ENCODE results near the gene JAG1. TPM values are rescaled to one million over a fixed set of nuclear protein-coding genes. Genes with fewer than 3 reads are reported as not detected.

The JAG1 gene
- polyA plus RNA-seq, 1 donor from 2014 or later = 9.0 TPM

DNA sequence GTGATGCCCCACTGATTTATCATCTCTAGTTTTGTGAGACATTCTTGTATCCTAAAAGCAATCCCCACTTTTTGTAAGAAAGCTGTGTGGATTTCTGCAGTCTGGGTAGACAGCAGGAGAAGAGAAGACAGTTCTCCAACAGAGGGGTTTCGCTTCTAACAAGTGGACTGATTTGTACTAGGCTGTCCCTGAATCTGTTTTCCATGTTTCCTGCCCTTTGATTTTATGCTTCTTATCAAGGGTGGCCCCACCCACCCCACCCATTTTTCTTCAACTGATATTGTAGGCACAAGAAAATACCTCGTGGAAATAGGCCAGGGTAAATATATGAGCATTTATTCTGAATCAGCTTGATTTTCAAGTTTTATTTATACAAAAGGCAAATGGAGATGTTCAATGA, 25.7 kb upstream of the JAG1 start:
- H3K36me3 ChIP-seq (ENCODE audit: insufficient read depth, low read length) = no peaks in the 10 kb centered on the region
- no peak overlapping the region for H3K4me3 ChIP-seq (ENCODE audit: low read length)
- TF ChIP-seq, protein P1, sequence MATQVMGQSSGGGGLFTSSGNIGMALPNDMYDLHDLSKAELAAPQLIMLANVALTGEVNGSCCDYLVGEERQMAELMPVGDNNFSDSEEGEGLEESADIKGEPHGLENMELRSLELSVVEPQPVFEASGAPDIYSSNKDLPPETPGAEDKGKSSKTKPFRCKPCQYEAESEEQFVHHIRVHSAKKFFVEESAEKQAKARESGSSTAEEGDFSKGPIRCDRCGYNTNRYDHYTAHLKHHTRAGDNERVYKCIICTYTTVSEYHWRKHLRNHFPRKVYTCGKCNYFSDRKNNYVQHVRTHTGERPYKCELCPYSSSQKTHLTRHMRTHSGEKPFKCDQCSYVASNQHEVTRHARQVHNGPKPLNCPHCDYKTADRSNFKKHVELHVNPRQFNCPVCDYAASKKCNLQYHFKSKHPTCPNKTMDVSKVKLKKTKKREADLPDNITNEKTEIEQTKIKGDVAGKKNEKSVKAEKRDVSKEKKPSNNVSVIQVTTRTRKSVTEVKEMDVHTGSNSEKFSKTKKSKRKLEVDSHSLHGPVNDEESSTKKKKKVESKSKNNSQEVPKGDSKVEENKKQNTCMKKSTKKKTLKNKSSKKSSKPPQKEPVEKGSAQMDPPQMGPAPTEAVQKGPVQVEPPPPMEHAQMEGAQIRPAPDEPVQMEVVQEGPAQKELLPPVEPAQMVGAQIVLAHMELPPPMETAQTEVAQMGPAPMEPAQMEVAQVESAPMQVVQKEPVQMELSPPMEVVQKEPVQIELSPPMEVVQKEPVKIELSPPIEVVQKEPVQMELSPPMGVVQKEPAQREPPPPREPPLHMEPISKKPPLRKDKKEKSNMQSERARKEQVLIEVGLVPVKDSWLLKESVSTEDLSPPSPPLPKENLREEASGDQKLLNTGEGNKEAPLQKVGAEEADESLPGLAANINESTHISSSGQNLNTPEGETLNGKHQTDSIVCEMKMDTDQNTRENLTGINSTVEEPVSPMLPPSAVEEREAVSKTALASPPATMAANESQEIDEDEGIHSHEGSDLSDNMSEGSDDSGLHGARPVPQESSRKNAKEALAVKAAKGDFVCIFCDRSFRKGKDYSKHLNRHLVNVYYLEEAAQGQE (IDR thresholded peaks at IDR 0.05; ENCODE audit: borderline replicate concordance) = no peak
- no peaks in the 10 kb centered on the region for H3K9me2 ChIP-seq (ENCODE audit: insufficient read depth, low read length)
- no peaks in the 10 kb centered on the region for H3F3A ChIP-seq (ENCODE audit: insufficient read depth, low read length, poor library complexity, severe bottlenecking)
- no peaks in the 10 kb centered on the region for H3K79me2 ChIP-seq (replicated peaks; ENCODE audit: insufficient read depth, low read length)
- H3K9ac ChIP-seq (ENCODE audit: low read length) = no peak overlapping the region
- no peak overlapping the region for H2AFZ ChIP-seq (ENCODE audit: low read depth, low read length)
- no peaks in the 10 kb centered on the region for H3K27me3 ChIP-seq (ENCODE audit: insufficient read depth, low read depth, low read length)
- no peaks in the 10 kb centered on the region for H3K9me3 ChIP-seq (ENCODE audit: low read length)
- H3K4me2 ChIP-seq (ENCODE audit: low read length) = no peak overlapping the region
- H3K27ac ChIP-seq (ENCODE audit: low read length) = no peak overlapping the region
- no peaks in the 10 kb centered on the region for H4K20me1 ChIP-seq (ENCODE audit: insufficient read depth)

DNA sequence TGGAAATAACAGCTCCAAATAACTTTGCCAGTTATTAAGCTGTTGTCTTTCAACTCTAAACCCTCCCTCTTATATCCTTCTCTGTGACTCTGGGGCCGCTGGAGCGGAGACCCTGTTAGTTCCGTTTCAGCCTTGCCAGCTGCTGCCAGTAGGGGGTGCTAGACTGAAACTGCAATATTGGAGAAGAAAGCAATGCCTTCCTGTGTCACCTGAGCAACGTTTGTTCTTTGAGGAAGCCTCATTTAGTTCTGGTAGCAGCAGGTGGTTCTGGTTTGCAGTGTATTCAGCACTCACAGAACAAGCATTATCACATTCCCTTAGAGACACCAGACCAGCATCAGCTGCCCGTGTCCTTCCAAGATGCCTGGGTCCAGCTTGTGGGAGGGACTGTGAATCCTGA, 22.9 kb upstream of the JAG1 start:
- H3K9me3 ChIP-seq (ENCODE audit: low read length) = no peaks in the 10 kb centered on the region
- H3K36me3 ChIP-seq (ENCODE audit: insufficient read depth, low read length) = no peaks in the 10 kb centered on the region
- H3K9ac ChIP-seq (ENCODE audit: low read length) = no peak overlapping the region
- no peak overlapping the region for H3K27ac ChIP-seq (ENCODE audit: low read length)
- H3K27me3 ChIP-seq (ENCODE audit: insufficient read depth, low read depth, low read length) = no peaks in the 10 kb centered on the region
- no peak overlapping the region for H2AFZ ChIP-seq (ENCODE audit: low read depth, low read length)
- H3F3A ChIP-seq (ENCODE audit: insufficient read depth, low read length, poor library complexity, severe bottlenecking) = no peaks in the 10 kb centered on the region
- no peak overlapping the region for H3K4me2 ChIP-seq (ENCODE audit: low read length)
- no peaks in the 10 kb centered on the region for H3K9me2 ChIP-seq (ENCODE audit: insufficient read depth, low read length)
- H4K20me1 ChIP-seq (ENCODE audit: insufficient read depth) = no peaks in the 10 kb centered on the region
- H3K79me2 ChIP-seq (replicated peaks; ENCODE audit: insufficient read depth, low read length) = no peaks in the 10 kb centered on the region
- TF ChIP-seq POLR2AphosphoS5 (IDR thresholded peaks at IDR 0.05) (no peak), EP300 (conservative IDR thresholded peaks at IDR 0.05; ENCODE audit: poor library complexity, severe bottlenecking) (no peak), SMC3 (conservative IDR thresholded peaks at IDR 0.05; ENCODE audit: poor library complexity) (no peak), RAD21 (conservative IDR thresholded peaks at IDR 0.05) (no peak), EZH2 (IDR thresholded peaks at IDR 0.05; ENCODE audit: borderline replicate concordance, insufficient read depth, low read length, poor library complexity, severe bottlenecking) (no peak), MXI1 (conservative IDR thresholded peaks at IDR 0.05; ENCODE audit: poor library complexity, severe bottlenecking) (no peak), TAF1 (IDR thresholded peaks at IDR 0.05; ENCODE audit: low read depth) (no peak)
- TF ChIP-seq, protein P1 (IDR thresholded peaks at IDR 0.05; ENCODE audit: borderline replicate concordance) = no peak
- TF ChIP-seq, protein P2, sequence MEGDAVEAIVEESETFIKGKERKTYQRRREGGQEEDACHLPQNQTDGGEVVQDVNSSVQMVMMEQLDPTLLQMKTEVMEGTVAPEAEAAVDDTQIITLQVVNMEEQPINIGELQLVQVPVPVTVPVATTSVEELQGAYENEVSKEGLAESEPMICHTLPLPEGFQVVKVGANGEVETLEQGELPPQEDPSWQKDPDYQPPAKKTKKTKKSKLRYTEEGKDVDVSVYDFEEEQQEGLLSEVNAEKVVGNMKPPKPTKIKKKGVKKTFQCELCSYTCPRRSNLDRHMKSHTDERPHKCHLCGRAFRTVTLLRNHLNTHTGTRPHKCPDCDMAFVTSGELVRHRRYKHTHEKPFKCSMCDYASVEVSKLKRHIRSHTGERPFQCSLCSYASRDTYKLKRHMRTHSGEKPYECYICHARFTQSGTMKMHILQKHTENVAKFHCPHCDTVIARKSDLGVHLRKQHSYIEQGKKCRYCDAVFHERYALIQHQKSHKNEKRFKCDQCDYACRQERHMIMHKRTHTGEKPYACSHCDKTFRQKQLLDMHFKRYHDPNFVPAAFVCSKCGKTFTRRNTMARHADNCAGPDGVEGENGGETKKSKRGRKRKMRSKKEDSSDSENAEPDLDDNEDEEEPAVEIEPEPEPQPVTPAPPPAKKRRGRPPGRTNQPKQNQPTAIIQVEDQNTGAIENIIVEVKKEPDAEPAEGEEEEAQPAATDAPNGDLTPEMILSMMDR (IDR thresholded peaks at IDR 0.05; ENCODE audit: poor library complexity, severe bottlenecking) = no peak
- H3K4me3 ChIP-seq (ENCODE audit: low read length) = no peak overlapping the region

All from neural cell (in vitro differentiated cells).